ENCODE results near the gene SPATA24. TPM values are rescaled to one million over a fixed set of nuclear protein-coding genes. Genes with fewer than 3 reads are reported as not detected.

SPATA24 gene, protein sequence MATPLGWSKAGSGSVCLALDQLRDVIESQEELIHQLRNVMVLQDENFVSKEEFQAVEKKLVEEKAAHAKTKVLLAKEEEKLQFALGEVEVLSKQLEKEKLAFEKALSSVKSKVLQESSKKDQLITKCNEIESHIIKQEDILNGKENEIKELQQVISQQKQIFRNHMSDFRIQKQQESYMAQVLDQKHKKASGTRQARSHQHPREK
- 4.3 to 7.1 TPM (median 4.8 TPM) in 5 replicates for total RNA-seq (2022; extraction: Qiagen RNA extraction)

DNA sequence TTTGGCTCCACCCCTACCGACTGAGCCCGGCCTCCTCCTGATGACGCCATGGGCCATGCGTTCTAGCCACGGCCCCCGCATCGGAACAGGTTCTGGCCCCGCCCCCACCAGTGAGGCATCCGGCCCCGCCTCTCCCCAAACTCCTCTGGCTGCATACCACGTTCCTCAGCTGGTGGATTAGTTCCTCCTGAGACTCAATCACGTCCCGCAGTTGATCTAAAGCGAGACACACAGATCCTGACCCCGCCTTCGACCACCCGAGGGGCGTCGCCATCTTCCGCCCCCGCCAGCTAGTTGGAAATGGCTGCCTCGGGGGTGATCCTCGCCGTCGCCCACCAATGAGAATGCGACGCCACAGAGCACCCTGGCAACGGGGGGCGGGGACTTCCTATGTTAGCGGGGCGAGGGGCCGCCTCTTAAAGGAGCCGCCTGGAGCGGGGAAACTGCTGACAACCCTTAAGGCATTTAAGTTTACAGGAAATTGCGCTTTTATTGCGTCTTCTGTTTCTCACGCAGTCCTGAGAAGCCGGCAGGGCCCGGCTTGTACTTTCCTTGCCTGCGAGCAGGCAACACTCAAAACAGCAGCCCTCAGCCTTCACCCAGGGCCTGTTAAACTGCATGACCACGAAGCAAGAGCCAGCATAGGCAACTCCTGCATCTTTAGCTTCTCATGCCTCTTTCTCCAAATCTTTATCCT, at the start of gene SPATA24:
TSS of gene SPATA24 (minus strand) at position 303 of the 697 bp plus-strand sequence. CDS start at position 274, 29 bp downstream.

DNA sequence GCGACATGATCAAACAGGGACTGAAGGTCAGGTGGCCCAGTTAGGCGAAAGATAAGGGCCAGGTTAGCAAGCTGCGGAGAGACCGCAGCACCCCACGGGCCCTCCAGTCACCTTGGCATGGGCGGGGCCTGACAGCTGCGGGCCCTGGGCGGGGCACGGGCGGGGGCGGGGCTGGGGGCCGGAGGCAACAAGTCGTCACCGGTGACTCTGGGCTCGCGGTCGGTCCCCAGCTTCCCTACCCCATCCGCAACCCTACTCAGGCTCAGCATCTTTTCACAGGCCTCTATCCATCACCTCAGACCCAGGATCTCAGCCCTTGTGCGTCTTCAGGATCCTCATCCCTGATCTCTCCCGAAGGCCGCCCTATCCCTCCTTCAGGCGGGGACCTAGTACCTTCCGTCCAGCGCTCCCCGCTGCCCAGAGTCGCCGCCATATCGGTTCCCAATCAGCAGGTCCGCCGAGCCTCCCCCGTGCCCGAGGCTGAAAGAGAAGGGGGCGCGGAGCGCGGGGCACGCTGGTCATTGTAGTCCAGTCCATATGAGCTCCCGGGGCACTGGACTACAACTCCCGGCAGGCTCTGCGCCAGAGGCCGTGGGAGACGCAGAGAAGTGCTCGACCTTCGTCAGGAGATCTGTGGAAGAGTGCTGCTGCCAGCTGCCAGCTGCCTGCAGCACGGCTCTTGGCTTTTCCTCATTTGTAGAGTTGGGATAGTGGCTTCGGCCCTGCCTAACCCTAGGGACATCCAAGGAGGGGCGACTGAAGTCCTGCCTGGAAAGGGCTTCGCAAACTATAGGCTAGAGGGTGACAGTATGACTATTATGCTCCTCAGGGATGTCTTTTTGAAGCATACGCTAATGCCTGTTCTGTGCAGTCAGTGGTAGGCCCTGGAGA, 35.4 kb upstream of the SPATA24 start, which contains the start of gene DNAJC18:
TSS of gene DNAJC18 (minus strand) at position 513 of the 891 bp plus-strand sequence. CDS start at position 433, 80 bp downstream.

DNA sequence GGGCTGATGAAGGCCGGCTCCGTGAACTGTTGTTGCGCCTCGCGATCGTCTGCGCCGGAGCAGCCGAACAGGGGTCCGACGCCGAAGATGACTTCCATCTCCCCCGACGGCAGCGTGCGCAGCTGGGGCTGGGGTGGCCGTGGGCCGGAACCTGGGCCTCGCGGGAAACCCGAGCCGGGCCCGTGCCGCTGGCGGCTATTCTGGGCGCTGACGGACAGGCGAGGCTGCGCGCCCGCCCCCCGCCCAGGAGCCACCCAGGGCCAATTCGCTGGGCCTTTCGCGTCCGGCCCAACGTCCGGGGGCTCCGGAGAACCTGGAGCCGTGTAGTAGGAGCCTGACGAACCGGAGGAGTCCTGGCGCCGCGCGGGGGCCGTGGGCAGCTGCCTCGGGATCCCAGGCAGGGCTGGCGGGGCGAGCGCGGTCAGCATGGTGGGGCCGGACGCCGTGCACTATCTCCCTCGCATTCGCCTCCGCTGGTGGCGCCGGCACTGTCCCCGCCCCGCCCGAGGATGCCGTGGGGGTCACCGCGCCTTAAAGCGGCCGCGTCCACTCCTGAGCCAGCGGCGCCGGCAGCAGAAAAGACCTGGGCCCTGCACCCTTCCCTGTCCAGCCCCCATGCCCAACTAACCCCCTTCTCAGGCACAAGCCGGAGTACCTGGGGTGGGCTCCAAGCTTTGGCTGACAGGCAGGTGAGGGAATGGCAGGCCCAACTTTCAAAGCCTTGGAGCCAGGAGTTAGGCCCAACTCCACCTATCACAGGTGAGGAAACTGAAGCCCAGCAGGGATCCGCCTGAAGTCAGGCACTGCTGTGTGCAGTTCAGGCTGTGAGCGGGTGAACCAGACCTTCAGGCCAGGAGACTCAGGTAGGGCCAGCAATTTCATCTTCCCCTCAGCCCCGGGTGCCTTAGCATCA, 9.0 kb downstream of the SPATA24 start, which contains the start of gene PROB1:
TSS of gene PROB1 (minus strand) at position 451 of the 913 bp plus-strand sequence. CDS start at position 428, 23 bp downstream.

DNA sequence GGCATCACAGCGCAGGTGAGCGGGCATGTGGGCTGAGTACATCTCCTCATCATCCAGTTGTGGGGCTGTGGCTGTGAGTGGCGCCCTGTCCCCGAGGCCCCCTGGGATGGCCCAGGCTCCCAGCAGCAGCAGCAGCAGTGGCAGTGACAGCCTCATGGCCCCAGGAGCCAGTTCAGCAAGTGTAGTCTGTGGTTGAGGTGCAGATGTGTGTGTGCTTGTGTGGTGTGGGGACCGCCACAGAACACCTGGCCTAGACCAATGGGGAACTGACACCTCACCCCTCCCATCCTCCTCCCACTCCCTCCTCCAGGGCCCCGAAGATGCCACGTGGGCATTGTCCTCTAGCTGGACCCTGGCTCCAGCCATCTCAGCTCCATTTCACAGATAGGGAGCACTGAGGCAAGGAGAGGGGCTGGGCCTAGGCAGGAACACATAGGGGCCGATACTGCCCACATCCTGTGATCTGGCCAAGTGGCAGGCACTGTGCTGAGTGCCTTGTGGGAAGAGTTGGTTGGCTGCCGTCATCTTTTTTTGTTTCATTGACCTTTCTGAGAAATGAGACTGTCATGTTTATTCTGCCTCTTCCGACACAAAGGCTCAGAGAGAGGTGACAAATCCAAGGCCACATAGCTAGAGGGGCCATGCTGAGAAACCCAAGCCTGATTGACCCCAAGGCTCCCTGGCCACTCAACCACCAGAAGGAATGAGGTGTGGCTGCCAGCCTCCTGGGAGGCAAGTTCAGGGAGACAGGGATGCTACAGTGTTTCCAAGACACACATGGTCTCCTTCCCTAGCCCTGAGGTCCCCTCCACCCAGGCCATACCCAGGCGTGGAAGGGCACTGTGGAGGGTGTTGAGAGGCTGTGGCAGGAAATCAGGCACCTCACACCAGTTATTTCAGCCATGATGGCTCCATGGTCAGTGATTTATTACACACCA, 13.9 kb downstream of the SPATA24 start, which contains the start of gene MZB1:
TSS of gene MZB1 (minus strand) at position 213 of the 938 bp plus-strand sequence. CDS start at position 156, 57 bp downstream.

DNA sequence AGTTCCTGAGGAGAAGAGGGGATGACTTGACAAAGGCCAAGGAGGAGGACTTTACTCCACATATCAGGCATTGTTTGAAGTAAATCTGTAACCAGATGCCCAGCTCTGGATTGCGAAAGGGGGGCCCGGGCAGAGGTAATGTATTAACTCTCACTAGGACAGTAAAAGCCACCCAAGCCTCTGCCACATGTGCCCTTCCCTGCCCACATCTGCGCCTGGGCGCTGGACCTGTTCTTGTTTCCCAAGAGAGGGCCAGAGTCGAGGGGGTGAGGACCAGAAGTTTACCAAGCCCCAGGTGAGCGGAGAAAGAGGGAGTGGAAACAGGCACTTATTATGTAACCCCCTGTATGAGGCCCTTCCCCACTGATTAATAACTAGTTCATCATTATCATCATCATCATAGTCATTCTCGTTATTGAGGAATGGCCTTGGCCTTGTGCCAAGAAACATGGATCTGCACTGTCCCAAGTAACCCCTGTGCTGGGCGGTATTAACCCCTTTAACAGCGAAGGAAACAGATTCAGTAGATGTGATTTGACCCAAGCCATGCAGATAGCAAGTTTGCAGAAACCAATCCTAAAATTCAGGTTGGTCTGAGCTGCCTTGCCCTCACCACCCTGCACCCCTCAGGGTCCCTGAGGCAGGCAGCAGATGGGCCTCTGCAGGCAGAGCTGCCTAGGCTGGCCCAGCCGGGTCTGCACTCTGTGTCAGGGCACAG, 20.5 kb downstream of the SPATA24 start, which contains the start of gene SLC23A1:
TSS of gene SLC23A1 (minus strand) at position 23 of the 718 bp plus-strand sequence. CDS start 44 bp downstream, outside the sequence.

Other genes with a start within 250 kb of the SPATA24 start
- gene SIL1, start 205.7 kb downstream of the SPATA24 start, total RNA-seq (2022; extraction: Qiagen RNA extraction), result 23.7 to 29.4 TPM (median 25.8 TPM) in 5 replicates
- gene MATR3, start 110.3 kb downstream of the SPATA24 start, total RNA-seq (2022; extraction: Qiagen RNA extraction), result 152 to 191 TPM (median 164 TPM) in 5 replicates
- gene PAIP2, start 62.2 kb downstream of the SPATA24 start, total RNA-seq (2022; extraction: Qiagen RNA extraction), result 84.3 to 93.3 TPM (median 87.5 TPM) in 5 replicates
- gene SLC23A1, start 20.8 kb downstream of the SPATA24 start, total RNA-seq (2022; extraction: Qiagen RNA extraction), result 0.97 to 1.6 TPM (median 1.5 TPM) in 5 replicates
- 0.13 TPM in 1 of 5 replicates, not detected in the others for gene MZB1, start 14.2 kb downstream of the SPATA24 start, total RNA-seq (2022; extraction: Qiagen RNA extraction)
- gene PROB1, start 9.0 kb downstream of the SPATA24 start, total RNA-seq (2022; extraction: Qiagen RNA extraction), result 0.18 to 0.25 TPM (median 0.20 TPM) in 5 replicates
- gene DNAJC18, start 35.4 kb upstream of the SPATA24 start, total RNA-seq (2022; extraction: Qiagen RNA extraction), result 4.8 to 8.2 TPM (median 8.1 TPM) in 5 replicates
- not detected in 5 replicates for gene ECSCR, start 58.7 kb upstream of the SPATA24 start, total RNA-seq (2022; extraction: Qiagen RNA extraction)
- not detected in 5 replicates for gene SMIM33, start 66.9 kb upstream of the SPATA24 start, total RNA-seq (2022; extraction: Qiagen RNA extraction)
- 0.66 to 0.97 TPM (median 0.91 TPM) in 5 replicates for gene STING1, start 78.7 kb upstream of the SPATA24 start, total RNA-seq (2022; extraction: Qiagen RNA extraction)
- gene UBE2D2, start 157.2 kb upstream of the SPATA24 start, total RNA-seq (2022; extraction: Qiagen RNA extraction), result 124 to 176 TPM (median 169 TPM) in 5 replicates
- gene CXXC5, start 244.3 kb upstream of the SPATA24 start, total RNA-seq (2022; extraction: Qiagen RNA extraction), result 15.0 to 17.5 TPM (median 15.4 TPM) in 5 replicates

Measured in A549 treated with Hydrocortisone at 1 μM for 4 hours (cell line).